IMR-90 (cell line): Measurements from ENCODE around the gene CHST2. TPM values are rescaled to one million over a fixed set of nuclear protein-coding genes. Genes with fewer than 3 reads are reported as not detected.

Source experiments
- ATAC-seq: fragments of 200-7000 bp; cut with Tn5 transposase; 2 replicates; pipeline ENCODE4 v1.9.1; 2020; ENCODE audit warnings: low read depth, mild to moderate bottlenecking, moderate library complexity
- BruUV-seq: library from RNA; stranded (reverse); fragments of 400-500 nt; replicated peaks from 2 replicates; lab custom pipeline; 2021; lab: Mats Ljungman, UMichigan
- CTCF ChIA-PET: fragments of 300-600 bp; formaldehyde crosslinking; extraction: SDS; loops from one replicate; lab custom pipeline; 2021; ENCODE audit warnings: antibody characterized with exemption; lab: Yijun Ruan, JAX
- POLR2A ChIA-PET: fragments of 300-600 bp; sonication (Branson Sonifier 250); formaldehyde crosslinking; loops from one replicate; lab custom pipeline; 2022; ENCODE audit warnings: antibody characterized with exemption; ENCODE audit not compliant: unreplicated experiment; lab: Charles Lee
- DNase-seq: peaks from one replicate; pipeline ENCODE4 v3.0.0; 2013
- H2AFZ ChIP-seq: replicated peaks from 2 replicates; pipeline ENCODE3; 2013; ENCODE audit warnings: low read length, mild to moderate bottlenecking; ENCODE audit not compliant: poor library complexity
- H2AK5ac ChIP-seq: 2 replicates; pipeline ENCODE4 v1.6.1; 2013; ENCODE audit warnings: low read depth, low read length, inconsistent platforms
- H2AK9ac ChIP-seq: replicated peaks from 2 replicates; pipeline ENCODE3; 2013; ENCODE audit warnings: mild to moderate bottlenecking, low read depth, low read length, moderate library complexity; ENCODE audit not compliant: poor library complexity
- H2BK120ac ChIP-seq: 2 replicates; pipeline ENCODE4 v1.6.1; 2013; ENCODE audit warnings: low read depth, low read length, inconsistent platforms
- H2BK15ac ChIP-seq: 3 replicates; pipeline ENCODE4 v1.6.1; 2013; ENCODE audit warnings: low read depth, low read length, inconsistent platforms
- H2BK20ac ChIP-seq: 2 replicates; pipeline ENCODE4 v1.6.1; 2013; ENCODE audit warnings: low read depth, mild to moderate bottlenecking, inconsistent platforms, low read length, moderate library complexity
- H2BK5ac ChIP-seq: 2 replicates; pipeline ENCODE4 v1.6.1; 2013; ENCODE audit warnings: mild to moderate bottlenecking, low read depth, low read length, inconsistent platforms; ENCODE audit not compliant: poor library complexity, severe bottlenecking
- H3K14ac ChIP-seq: replicated peaks from 2 replicates; pipeline ENCODE4 v1.6.1; 2013; ENCODE audit warnings: low read depth, low read length, inconsistent platforms
- H3K18ac ChIP-seq: 2 replicates; pipeline ENCODE4 v1.6.1; 2013; ENCODE audit warnings: low read depth, low read length, control low read depth
- H3K23ac ChIP-seq: 2 replicates; pipeline ENCODE4 v1.6.1; 2013; ENCODE audit warnings: low read depth, low read length, inconsistent platforms
- H3K27ac ChIP-seq: 2 replicates; pipeline ENCODE4 v1.5.1; 2013; ENCODE audit warnings: mild to moderate bottlenecking, control low read depth, low read length; ENCODE audit not compliant: insufficient read depth
- H3K27me3 ChIP-seq: 2 replicates; pipeline ENCODE4 v1.6.1; 2013; ENCODE audit warnings: low read length; ENCODE audit not compliant: control insufficient read depth, insufficient read depth
- H3K36me3 ChIP-seq: 2 replicates; pipeline ENCODE4 v1.6.1; 2013; ENCODE audit warnings: low read length, mixed read lengths; ENCODE audit not compliant: control insufficient read depth, insufficient read depth
- H3K4ac ChIP-seq: 2 replicates; pipeline ENCODE4 v1.6.1; 2013; ENCODE audit warnings: low read depth, low read length, inconsistent platforms
- H3K4me1 ChIP-seq: 2 replicates; pipeline ENCODE4 v1.6.1; 2013; ENCODE audit warnings: low read length, mixed read lengths; ENCODE audit not compliant: control insufficient read depth, insufficient read depth
- H3K4me2 ChIP-seq: 2 replicates; pipeline ENCODE4 v1.6.1; 2013; ENCODE audit warnings: low read depth, mild to moderate bottlenecking, control low read depth, low read length, moderate library complexity
- H3K4me3 ChIP-seq: 2 replicates; pipeline ENCODE4 v1.5.1; 2013; ENCODE audit warnings: low read depth, mild to moderate bottlenecking, control low read depth, low read length, moderate library complexity; ENCODE audit not compliant: insufficient read depth
- H3K56ac ChIP-seq: 2 replicates; pipeline ENCODE4 v1.6.1; 2013; ENCODE audit warnings: low read length, inconsistent platforms; ENCODE audit not compliant: insufficient read depth; ENCODE audit errors: extremely low read depth
- H3K79me1 ChIP-seq, 2 experiments: 2 replicates each; pipeline ENCODE4 v1.6.1; 2013; ENCODE audit warnings: low read length in 2 of 2, inconsistent platforms in 1 of 2, low read depth in 1 of 2
- H3K9ac ChIP-seq: 2 replicates; pipeline ENCODE4 v1.6.1; 2013; ENCODE audit warnings: low read depth, low read length, control low read depth
- H3K9me1 ChIP-seq: 2 replicates; pipeline ENCODE4 v1.6.1; 2013; ENCODE audit warnings: low read length, inconsistent platforms; ENCODE audit not compliant: insufficient read depth
- H3K9me3 ChIP-seq: 2 replicates; pipeline ENCODE4 v1.6.1; 2013; ENCODE audit warnings: low read length; ENCODE audit not compliant: control insufficient read depth, insufficient read depth
- H4K20me1 ChIP-seq: 2 replicates; pipeline ENCODE4 v1.6.1; 2013; ENCODE audit warnings: low read length, inconsistent platforms; ENCODE audit not compliant: insufficient read depth
- H4K5ac ChIP-seq: 2 replicates; pipeline ENCODE4 v1.6.1; 2013; ENCODE audit warnings: mild to moderate bottlenecking, low read depth, low read length, control low read depth
- H4K8ac ChIP-seq, 2 experiments: 2 replicates each; pipeline ENCODE4 v1.6.1; 2013; ENCODE audit warnings: low read depth in 2 of 2, low read length in 2 of 2, control low read depth in 1 of 2, inconsistent platforms in 1 of 2
- H4K91ac ChIP-seq: 2 replicates; pipeline ENCODE4 v1.6.1; 2013; ENCODE audit warnings: low read depth, low read length, inconsistent platforms; ENCODE audit not compliant: insufficient read depth
- CEBPB ChIP-seq: IDR thresholded peaks from 2 replicates; pipeline ENCODE4 v1.6.1; 2012; ENCODE audit warnings: low read depth, low read length, improper control_type of control experiment
- NFE2L2 ChIP-seq: fragments of 150-350 bp; IDR thresholded peaks from 2 replicates; pipeline ENCODE4 v1.6.1; 2016; ENCODE audit warnings: low read depth, mild to moderate bottlenecking, low read length
- POLR2A ChIP-seq: IDR thresholded peaks from 2 replicates; pipeline ENCODE4 v1.6.1; 2012; ENCODE audit warnings: mild to moderate bottlenecking, low read depth, low read length
- WGBS, 2 experiments: methylation state at CpG; one replicate each; pipeline versions ENCODE4 v1.1.5 to v1.1.7; 2013; ENCODE audit warnings: missing lambda C conversion rate in 2 of 2; ENCODE audit not compliant: insufficient read length in 1 of 2; ENCODE audit errors: extremely low coverage in 2 of 2; 5-methylcytosine and 5-hydroxymethylcytosine counted together
- dilution Hi-C: fragments of 300-500 bp; cut with HindIII; formaldehyde crosslinking; loops from one replicate; pipeline ENCODE4 v1.14.3; 2018; ENCODE audit warnings: low sequenced_read_pairs; ENCODE audit not compliant: unreplicated experiment
- in situ Hi-C: fragments of 300-500 bp; cut with MboI; formaldehyde crosslinking; loops from 3 replicates; pipeline ENCODE4 v1.14.3; 2019; ENCODE audit warnings: low sequenced_read_pairs, inconsistent platforms, mixed read lengths
- intact Hi-C: fragments of 100-400 bp; cut with micrococcal nuclease; formaldehyde crosslinking; loops from 2 replicates; pipeline ENCODE4 v1.10.0; 2022
- polyA plus RNA-seq, 3 experiments: library from polyadenylated mRNA; depleted of rRNA; stranded (reverse); fragments of >200 nt; gene quantifications; 2 replicates each; pipeline ENCODE4 v1.2.3, GENCODE V29; 2012; ENCODE audit warnings: low replicate concordance in 1 of 3
- total RNA-seq: library from RNA; depleted of rRNA; stranded (reverse); fragments of >200 nt; gene quantifications from 2 replicates; pipeline ENCODE4 v1.2.3, GENCODE V29; 2012
- TF ChIP-seq, protein P1 (sequence below): conservative IDR thresholded peaks from 2 replicates; pipeline ENCODE4 v1.5.1; 2012; ENCODE audit warnings: mild to moderate bottlenecking, low read depth, low read length, improper control_type of control experiment

The CHST2 gene
- total and polyA plus RNA-seq, 2 of the 4 experiments (the other 2 are of a cell fraction), result 0.90 to 1.4 TPM

DNA sequence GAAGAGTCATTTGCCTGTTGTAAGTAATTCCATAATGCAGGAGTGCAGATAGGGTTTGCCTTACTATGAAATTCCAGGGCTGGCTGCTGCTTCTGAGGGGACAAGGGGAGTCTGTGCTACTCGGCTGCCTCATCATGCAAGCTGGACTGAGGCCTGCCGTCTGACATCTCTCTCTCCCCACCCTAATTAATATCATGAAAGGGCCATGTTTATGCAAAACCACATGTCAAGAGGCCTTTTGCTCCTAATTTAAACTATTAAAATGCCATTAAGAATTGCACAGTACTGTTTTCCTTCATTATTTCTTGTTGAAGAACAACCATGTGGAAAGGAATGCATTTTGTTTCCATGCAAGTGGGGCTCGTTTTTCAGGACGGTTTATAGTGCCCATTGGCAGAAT lies 26.3 kb downstream of the CHST2 start:
- ATAC-seq (no peak), DNase-seq (no peak)
- no peak overlapping the region for H4K91ac ChIP-seq
- H3K4me2 ChIP-seq, result no peak overlapping the region
- no peak overlapping the region for H2BK20ac ChIP-seq
- H3K56ac ChIP-seq, result no peak overlapping the region
- no TSS peak for BruUV-seq
- H3K27me3 ChIP-seq, result no peaks in the 10 kb centered on the region
- H3K4ac ChIP-seq, result no peak overlapping the region
- intact Hi-C loops, result no loop called here
- H3K36me3 ChIP-seq, result no peaks in the 10 kb centered on the region
- no peak overlapping the region for H3K18ac ChIP-seq
- H3K27ac ChIP-seq, result no peak overlapping the region
- TF ChIP-seq, protein P1, sequence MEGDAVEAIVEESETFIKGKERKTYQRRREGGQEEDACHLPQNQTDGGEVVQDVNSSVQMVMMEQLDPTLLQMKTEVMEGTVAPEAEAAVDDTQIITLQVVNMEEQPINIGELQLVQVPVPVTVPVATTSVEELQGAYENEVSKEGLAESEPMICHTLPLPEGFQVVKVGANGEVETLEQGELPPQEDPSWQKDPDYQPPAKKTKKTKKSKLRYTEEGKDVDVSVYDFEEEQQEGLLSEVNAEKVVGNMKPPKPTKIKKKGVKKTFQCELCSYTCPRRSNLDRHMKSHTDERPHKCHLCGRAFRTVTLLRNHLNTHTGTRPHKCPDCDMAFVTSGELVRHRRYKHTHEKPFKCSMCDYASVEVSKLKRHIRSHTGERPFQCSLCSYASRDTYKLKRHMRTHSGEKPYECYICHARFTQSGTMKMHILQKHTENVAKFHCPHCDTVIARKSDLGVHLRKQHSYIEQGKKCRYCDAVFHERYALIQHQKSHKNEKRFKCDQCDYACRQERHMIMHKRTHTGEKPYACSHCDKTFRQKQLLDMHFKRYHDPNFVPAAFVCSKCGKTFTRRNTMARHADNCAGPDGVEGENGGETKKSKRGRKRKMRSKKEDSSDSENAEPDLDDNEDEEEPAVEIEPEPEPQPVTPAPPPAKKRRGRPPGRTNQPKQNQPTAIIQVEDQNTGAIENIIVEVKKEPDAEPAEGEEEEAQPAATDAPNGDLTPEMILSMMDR, result no peak
- TF ChIP-seq CEBPB (no peak), POLR2A (no peak), NFE2L2 (no peak)
- H3K14ac ChIP-seq, result no peak overlapping the region
- H2AFZ ChIP-seq, result no peak overlapping the region
- H2AK5ac ChIP-seq, result no peak overlapping the region
- no peaks in the 10 kb centered on the region for H4K20me1 ChIP-seq
- H3K9me3 ChIP-seq, result 0 out of 2 replicates have a peak, but pooled peaks cover 1% of the 10 kb centered on the region
- WGBS, 2 experiments, result no CpG with 5 or more reads among the region's 4 CpGs
- dilution Hi-C loops, result no loop called here
- H3K4me1 ChIP-seq, result no peaks in the 10 kb centered on the region
- no peak overlapping the region for H2BK15ac ChIP-seq
- H2BK120ac ChIP-seq, result no peak overlapping the region
- H3K4me3 ChIP-seq, result no peak overlapping the region
- in situ Hi-C loops, result no loop called here
- no peak overlapping the region for H4K8ac ChIP-seq
- no peak overlapping the region for H2AK9ac ChIP-seq
- ChIA-PET POLR2A (no interaction called here), CTCF (interaction anchor here (0.6 kb wide), 1 partner anchor 40 kb away, joined by 3 read pairs; no protein-coding TSS in a partner anchor)
- no peak overlapping the region for H3K23ac ChIP-seq
- no peak overlapping the region for H3K9ac ChIP-seq
- H3K9me1 ChIP-seq, result no peaks in the 10 kb centered on the region
- H4K5ac ChIP-seq, result no peak overlapping the region
- no peaks in the 10 kb centered on the region for H3K79me1 ChIP-seq
- H2BK5ac ChIP-seq, result no peak overlapping the region
